Choroid plexus epithelial cell (primary cell): ENCODE data around the gene GYG1.
A peak's percentile ranks its signal among the peaks of the same experiment; 100 is the strongest.

ENCODE experiments used
- DNase-seq: peaks from one replicate; pipeline ENCODE4 v3.0.0-alpha.2; 2010; ENCODE audit warnings: low read depth
- H3K4me3 ChIP-seq: 2 replicates; pipeline ENCODE4 v1.5.1; 2011; ENCODE audit warnings: low read depth, mild to moderate bottlenecking, control low read depth, low read length, moderate library complexity
- TF ChIP-seq, protein P1 (sequence below): conservative IDR thresholded peaks from 2 replicates; pipeline ENCODE4 v1.5.1; 2011; ENCODE audit warnings: low read depth, mild to moderate bottlenecking, control low read depth, inconsistent platforms, low read length, moderate library complexity

The GYG1 gene

GRCh38 chr3:148991219-148992026 lies at the start of gene GYG1:
GYG1 (plus strand) TSS chr3:148991540; CDS start chr3:148991641, 101 bp downstream.
- peak; percentile 87 for DNase-seq
- TF ChIP-seq, protein P1, sequence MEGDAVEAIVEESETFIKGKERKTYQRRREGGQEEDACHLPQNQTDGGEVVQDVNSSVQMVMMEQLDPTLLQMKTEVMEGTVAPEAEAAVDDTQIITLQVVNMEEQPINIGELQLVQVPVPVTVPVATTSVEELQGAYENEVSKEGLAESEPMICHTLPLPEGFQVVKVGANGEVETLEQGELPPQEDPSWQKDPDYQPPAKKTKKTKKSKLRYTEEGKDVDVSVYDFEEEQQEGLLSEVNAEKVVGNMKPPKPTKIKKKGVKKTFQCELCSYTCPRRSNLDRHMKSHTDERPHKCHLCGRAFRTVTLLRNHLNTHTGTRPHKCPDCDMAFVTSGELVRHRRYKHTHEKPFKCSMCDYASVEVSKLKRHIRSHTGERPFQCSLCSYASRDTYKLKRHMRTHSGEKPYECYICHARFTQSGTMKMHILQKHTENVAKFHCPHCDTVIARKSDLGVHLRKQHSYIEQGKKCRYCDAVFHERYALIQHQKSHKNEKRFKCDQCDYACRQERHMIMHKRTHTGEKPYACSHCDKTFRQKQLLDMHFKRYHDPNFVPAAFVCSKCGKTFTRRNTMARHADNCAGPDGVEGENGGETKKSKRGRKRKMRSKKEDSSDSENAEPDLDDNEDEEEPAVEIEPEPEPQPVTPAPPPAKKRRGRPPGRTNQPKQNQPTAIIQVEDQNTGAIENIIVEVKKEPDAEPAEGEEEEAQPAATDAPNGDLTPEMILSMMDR: peak; percentile 26
- peak within 1 kb of the TSS; percentile 81 for H3K4me3 ChIP-seq

- TF ChIP-seq, protein P1: peak; percentile 72
- H3K4me3 ChIP-seq: no peak overlapping the region
- peak; percentile 96 for DNase-seq
Observed at GRCh38 chr3:148943506-148944205, 47.7 kb upstream of the GYG1 start.

DNA sequence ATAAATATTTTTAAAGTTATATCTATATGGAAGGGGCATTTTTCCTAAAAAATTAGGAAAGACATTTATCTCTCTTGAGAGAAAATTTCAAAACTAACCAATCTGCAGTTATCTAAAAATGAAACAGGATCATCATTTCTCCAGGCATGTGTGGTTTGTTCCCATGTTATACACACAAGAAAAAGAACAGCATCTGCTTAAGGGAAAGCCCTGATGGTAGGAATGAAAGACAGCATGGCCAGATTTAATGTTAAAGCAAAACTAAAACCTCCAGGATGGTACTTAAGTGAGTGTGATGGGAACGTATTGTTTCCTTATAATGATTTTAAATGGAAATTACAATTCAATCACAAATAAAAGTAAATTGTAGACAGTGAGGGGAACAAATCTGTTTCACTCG lies 46.2 kb upstream of the GYG1 start:
- no peak overlapping the region for H3K4me3 ChIP-seq
- TF ChIP-seq, protein P1: no peak
- DNase-seq: no peak

DNA sequence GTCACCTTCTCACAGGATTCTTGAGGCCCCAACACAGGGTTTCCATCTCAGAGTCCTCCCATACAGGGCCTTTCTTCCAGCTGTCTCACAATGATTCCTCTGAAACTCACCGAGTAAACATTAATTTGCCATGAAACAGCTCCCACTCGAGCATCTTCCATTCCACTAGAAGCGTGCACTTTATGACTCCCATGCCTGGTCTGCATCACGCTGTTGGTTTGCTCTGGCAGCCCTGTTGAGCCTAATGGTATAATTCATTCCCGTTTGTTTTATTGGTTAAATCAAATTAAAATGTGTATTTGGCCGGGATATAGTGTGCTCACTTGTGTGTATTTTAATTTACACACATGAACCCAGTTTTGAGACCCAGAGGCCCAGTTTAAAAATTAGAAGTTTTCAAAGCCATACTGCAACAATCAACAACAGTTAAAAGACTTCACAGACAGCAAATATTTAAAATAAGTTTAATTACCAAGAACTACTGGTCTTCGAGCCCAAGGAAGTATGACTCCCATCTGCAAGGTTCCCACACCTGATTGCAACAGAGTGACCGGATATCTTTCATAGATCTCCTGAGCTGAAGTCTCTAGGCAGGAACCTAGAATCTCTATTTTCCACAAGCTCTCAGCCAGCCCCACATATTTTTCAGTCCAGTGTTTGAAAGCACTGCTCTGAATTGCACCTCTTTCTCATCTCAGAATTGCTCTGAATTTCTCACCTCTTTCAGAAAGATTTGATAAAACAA lies 42.3 kb upstream of the GYG1 start:
- no peak overlapping the region for H3K4me3 ChIP-seq
- TF ChIP-seq, protein P1: no peak
- no peak for DNase-seq

- no peak overlapping the region for H3K4me3 ChIP-seq
- TF ChIP-seq, protein P1: peak; percentile 52
- peak; percentile 46 for DNase-seq
Observed at GRCh38 chr3:148950806-148951205, 40.5 kb upstream of the GYG1 start.

- no peak for DNase-seq
- TF ChIP-seq, protein P1: no peak
- no peak overlapping the region for H3K4me3 ChIP-seq
Observed at GRCh38 chr3:148951599-148952361, 39.6 kb upstream of the GYG1 start.
